ENCODE results near the gene DYSF.

Gene DYSF

GRCh38 chr2:71530211-71530610 is 76.8 kb downstream of the DYSF start:
- DNase-seq (ENCODE audit: low spot score), result no peak

GRCh38 chr2:71530641-71531332 is 77.4 kb downstream of the DYSF start:
- no peak for DNase-seq (ENCODE audit: low spot score)

- no peak for DNase-seq (ENCODE audit: low spot score)
Measured at GRCh38 chr2:71531522-71532047, 78.2 kb downstream of the DYSF start.

- DNase-seq (ENCODE audit: low spot score), result no peak
Measured at GRCh38 chr2:71532327-71532726, 79.0 kb downstream of the DYSF start.

GRCh38 chr2:71534201-71534600 is 80.8 kb downstream of the DYSF start:
- no peak for DNase-seq (ENCODE audit: low spot score)

GRCh38 chr2:71534826-71535225 is 81.5 kb downstream of the DYSF start:
- no peak for DNase-seq (ENCODE audit: low spot score)

GRCh38 chr2:71535526-71535925 is 82.2 kb downstream of the DYSF start:
- DNase-seq (ENCODE audit: low spot score), result no peak

- DNase-seq (ENCODE audit: low spot score), result no peak
Measured at GRCh38 chr2:71536226-71536671, 82.9 kb downstream of the DYSF start.

GRCh38 chr2:71538241-71538640 is 84.9 kb downstream of the DYSF start:
- no peak for DNase-seq (ENCODE audit: low spot score)

GRCh38 chr2:71538656-71539265 is 85.4 kb downstream of the DYSF start:
- DNase-seq (ENCODE audit: low spot score), result no peak

GRCh38 chr2:71540818-71541217 is 87.5 kb downstream of the DYSF start:
- DNase-seq (ENCODE audit: low spot score), result no peak

- DNase-seq (ENCODE audit: low spot score), result no peak
Measured at GRCh38 chr2:71544919-71545571, 91.7 kb downstream of the DYSF start.

GRCh38 chr2:71545572-71546274 is 92.4 kb downstream of the DYSF start:
- peak; percentile 22 for DNase-seq (ENCODE audit: low spot score)

GRCh38 chr2:71546275-71546638 is 92.9 kb downstream of the DYSF start:
- no peak for DNase-seq (ENCODE audit: low spot score)

GRCh38 chr2:71546777-71547281 is 93.5 kb downstream of the DYSF start:
- DNase-seq (ENCODE audit: low spot score), result no peak

GRCh38 chr2:71547616-71548285 is 94.4 kb downstream of the DYSF start:
- DNase-seq (ENCODE audit: low spot score), result no peak

- DNase-seq (ENCODE audit: low spot score), result peak; percentile 55
Measured at GRCh38 chr2:71548646-71549425, 95.5 kb downstream of the DYSF start.

GRCh38 chr2:71550801-71551630 is 97.7 kb downstream of the DYSF start:
- DNase-seq (ENCODE audit: low spot score), result no peak

- no peak for DNase-seq (ENCODE audit: low spot score)
Measured at GRCh38 chr2:71551631-71551915, 98.2 kb downstream of the DYSF start.

- DNase-seq (ENCODE audit: low spot score), result no peak
Measured at GRCh38 chr2:71552356-71552755, 99.0 kb downstream of the DYSF start.

Data from CD4-positive, alpha-beta T cell treated with Interleukin-6 at 100 ng/mL for 8 hours (primary cell).